ENCODE data around the gene CLEC16A.

CLEC16A gene

DNA sequence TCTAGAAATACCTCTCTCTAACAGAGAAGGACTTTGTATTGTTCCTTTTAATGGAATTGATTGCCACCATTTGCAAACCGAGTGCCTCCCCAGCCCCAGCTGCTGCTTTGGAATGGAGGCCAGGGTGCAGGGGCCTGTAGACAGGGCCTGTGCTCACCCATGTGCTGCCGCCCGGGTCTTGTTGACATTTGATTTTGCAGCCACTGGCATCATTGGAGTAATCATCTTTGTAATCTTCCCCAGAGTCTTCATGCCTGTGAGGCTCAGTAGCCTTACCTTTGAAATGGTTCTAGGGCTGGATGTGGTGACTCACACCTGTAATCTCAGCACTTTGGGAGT, 119.8 kb downstream of the CLEC16A start:
- DNase-seq: no peak

DNA sequence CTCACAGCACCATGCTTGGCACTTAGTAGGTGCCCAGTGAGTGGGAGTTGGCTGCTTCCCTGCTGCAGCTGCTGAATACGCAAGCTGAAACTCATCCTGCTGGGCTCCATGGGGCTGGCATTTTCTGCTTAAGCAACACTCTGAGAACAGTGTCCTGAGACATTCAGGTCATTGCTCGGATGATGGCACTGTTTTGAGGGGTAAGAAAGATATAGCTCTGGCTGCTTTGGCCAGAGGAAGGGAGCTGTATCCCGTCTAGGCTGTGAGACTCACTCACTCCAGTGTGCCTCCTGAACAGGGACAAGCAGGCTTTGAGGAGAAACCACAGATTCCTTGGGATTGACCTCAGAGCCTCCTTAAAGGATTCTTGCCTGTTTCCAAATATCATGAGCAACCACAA, 120.5 kb downstream of the CLEC16A start:
- no peak for DNase-seq

DNA sequence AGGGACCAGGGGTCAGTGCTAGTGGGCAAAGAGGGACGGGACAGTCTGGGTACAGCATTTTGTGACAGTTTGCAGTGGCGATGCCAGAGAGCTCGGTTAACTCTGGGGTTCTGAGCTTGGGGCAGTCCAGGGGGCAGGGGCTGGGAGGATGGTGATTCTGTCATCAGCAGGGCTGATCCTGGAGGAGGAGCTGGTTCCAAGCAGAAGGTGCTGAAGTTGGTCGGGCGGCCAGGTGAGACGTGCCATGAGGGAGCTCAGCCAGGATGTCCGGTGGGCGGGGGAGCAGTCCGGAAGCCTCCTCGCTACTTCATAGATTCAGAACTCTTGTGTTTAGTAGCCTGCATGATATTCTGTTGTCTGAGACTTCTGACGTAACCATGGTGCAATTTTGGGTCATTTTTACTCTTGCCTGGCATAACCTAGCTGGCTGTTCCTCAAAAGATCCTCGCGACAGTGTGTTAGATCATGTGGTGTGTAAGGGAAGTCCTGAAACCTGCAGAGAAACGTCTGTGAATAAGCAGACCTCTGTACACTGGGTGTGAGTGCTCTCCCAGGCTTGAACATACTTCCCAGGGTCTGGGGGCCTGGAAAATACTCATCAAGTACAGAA, 122.0 kb downstream of the CLEC16A start:
- no peak for DNase-seq

DNA sequence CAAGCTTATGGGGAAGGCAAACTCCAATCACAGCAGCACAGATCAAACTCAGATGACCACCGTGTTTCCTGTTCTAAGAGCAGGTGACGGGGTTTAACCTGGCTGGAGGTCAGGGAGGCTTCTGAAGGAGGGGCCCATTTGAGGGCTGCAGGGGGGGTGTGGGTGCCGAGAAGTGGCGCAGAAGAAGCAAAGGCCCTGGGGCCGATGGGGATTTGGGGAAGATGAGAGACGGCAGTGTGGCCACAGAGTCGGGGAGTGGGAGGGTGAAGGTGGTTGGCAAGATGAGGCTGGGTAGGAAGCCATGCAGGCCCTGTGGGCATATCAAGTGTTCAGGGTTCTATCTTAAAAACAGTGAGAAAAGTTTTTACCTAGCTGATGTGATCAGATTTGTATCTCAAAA, 122.9 kb downstream of the CLEC16A start:
- DNase-seq: no peak

DNA sequence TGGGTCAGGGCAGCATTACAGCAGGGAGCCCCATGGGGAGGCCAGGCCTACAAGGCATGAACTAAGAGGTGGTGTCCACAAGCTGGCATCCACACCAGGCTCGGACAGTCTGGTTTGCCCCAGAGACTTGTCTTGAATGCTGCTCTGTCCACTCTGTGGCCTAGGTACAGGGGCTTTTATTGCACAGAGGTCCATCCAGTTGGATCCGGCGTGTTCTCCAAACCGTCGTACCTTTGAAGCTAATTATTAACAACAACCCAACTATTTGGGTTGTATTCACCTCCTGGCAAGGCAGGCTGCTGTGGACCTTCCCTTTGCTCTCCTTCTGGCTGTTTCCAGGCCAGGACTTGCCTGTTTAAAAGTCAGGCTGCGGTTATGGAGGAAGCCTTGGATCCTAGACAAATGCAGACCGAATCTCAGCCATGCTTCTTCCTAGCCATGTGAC, 123.4 kb downstream of the CLEC16A start:
- DNase-seq: no peak

DNA sequence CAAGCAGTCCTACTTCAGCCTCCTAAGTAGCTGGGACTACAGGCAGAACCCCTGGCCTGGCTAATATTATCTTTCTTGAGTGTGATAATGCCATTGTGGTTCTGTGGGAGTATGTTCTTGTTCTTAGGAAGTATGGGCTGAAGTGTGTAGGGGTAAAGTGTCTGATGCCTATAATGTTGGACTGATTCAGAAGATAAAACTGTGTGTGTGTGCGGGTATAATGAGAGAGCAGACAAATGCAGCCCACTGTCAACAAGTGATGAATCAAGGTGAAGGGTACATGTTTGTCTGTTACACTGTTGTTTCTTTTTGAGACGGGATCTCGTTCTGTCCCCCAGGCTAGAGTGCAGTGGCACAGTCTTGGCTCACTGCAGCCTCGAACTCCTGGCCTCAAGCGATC, 127.5 kb downstream of the CLEC16A start:
- DNase-seq: no peak

DNA sequence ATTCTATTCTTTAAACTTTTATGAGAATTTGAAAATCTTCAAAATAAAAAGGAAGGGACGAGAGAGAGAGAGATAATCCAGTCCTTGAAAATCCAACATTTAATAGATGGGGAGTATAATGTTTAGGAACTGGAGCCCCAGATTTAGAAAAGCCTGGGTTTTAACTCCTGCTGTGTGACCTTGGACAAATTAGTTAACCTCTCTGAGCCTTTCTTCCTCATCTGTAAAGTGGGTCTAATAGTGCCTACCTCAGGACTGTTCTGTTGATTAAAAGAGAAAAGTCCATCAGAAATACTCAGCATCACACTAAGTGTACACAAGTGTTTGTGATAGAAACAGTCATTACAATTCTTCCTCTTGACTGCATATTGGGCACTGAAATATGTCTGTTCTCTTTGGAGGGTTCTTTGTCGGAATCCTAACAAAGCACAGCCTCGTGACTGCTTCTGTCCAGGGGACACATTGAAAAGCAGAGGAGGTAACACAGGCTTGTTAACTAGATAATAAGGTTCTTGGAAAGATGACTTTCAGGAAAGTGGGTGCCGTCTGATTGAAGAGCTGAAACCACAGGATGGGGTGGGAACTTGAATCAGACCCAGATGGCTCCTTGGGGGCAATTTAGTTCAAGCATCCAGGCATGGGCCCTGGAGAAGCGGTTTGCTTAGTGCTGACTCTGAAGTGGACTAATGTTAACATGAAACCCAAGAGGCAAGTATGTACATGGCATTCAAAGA, 128.2 kb downstream of the CLEC16A start:
- no peak for DNase-seq

DNA sequence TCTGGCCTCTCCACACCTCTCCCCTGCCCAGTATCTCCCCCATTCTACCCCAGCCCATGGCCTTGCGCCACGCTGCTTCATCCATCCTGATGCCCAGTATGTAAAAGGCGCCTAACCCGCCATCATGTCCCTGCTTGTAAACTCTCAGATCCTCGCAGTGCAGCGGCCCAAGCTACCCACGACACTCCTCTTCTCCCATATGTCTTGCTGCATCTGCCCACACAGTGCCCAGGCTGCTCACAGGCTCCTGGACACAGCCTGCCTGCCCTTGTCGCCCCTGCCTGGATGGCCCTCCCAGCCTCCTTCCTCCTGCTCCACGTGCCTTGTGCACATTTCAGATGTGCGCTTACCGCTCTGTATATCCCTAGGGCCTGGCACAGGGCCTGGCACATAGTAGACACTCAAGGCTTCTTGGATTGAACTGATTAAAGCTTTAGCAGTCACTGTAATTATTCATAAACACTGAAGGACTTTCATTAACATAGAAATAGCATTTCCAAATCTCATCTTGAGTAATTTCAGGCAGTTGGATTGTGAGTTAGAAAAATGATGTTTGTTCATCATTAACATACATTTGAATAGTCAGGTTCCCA, 129.1 kb downstream of the CLEC16A start:
- DNase-seq: no peak

DNA sequence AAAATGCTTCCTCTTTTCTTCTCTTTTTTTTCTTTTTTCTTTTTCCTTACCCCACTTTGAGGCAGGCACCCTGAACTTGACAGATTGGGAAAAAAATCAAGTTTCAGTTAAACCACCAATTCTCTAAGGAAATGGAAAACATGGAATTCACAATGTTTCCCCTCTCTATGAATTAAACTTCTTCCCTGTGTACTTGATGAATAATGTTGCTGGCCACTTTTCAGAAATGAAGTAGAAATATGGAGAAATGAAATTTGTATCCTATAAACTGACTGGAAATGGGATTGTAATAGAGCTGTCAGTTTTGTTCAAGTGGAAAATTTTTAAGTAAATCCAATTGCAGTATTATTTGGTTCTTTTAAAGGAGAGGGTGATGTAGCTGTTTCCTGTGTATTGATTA, 129.8 kb downstream of the CLEC16A start:
- no peak for DNase-seq

DNA sequence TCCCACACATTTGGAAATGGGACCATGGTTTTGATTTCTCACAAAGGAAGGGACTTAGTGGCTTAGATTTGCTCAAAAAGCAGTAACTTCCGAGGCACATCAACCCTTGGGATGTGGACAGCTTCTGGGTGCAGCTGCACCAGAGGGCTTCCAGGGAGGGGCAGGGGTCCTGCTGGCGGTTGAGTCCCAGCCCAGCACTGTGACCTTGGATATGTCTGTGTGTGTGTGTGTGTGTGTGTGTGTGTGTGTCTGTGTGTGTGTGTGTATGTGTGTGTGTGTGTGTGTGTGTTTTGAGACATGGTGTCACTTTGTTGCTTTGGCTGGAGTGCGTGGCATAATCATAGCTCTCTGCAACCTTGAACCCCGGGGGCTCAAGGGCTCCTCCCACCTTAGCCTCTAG, 130.8 kb downstream of the CLEC16A start:
- no peak for DNase-seq

DNA sequence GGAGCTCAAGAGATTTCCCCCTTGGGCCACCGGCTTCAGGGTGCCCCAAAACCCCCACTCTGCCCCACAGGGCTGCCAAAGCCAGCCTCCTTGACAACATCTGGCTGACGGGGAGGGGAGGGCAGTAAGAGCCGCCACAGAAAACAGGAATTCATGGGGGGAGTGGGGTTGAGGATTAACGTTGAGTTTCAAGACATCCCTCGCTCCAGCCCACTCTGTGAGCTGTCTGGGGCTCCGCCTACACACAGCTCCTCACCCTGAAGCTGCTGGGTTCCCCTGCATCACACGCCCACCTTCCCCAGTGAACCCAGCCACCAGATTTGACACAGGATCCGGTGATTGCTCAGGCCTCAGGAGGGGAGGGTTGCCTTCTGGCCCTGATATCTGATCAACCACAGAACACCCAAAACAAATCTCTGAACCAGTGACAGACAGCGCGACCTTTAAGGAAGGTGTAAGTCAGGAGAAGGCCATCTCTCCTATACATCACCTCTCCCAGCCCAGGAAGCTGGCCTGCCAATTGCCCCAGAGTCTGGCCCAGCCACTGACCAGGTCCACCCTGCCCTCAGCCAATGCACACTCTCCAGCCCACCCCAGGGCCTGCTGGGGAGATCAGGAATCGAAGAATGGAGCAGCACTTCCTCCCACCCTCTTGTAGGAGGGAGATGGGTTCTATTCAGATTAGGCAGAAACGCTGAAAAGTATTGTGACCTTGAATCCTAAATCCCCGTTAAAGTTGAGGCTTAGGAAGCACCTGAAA, 132.1 kb downstream of the CLEC16A start:
- no peak for DNase-seq

DNA sequence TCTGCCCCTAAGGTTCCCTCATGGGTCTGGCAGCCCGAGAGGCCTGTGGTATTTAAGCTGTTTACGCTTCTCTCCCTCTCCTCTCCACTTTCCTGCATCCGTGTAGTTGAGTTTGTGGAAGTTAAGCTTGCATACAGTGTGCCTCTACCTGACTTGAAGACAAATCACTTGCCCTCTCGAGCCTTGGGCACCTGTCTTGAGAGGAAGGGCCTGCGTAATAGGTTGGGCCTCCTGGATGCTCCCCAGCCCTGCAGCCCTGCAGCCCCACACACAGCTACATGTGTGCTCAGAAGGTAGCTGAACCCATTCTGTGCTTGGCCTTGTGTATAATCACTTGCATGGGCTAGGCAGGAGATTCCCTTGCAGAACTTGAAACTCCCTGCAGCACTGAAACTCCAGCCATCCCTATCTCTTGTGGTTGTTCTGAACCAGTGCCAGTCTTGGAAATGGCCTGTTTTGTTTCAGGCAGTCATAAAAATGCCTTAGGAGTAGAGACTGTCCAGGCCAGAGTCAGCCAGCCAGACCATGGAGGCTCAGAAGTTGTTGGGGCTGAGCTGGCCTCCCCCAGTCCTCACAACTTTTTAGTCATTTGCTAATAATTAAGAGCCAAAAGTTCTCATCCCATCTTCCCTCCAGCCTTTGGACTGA, 134.6 kb downstream of the CLEC16A start:
- peak; percentile 70 for DNase-seq

DNA sequence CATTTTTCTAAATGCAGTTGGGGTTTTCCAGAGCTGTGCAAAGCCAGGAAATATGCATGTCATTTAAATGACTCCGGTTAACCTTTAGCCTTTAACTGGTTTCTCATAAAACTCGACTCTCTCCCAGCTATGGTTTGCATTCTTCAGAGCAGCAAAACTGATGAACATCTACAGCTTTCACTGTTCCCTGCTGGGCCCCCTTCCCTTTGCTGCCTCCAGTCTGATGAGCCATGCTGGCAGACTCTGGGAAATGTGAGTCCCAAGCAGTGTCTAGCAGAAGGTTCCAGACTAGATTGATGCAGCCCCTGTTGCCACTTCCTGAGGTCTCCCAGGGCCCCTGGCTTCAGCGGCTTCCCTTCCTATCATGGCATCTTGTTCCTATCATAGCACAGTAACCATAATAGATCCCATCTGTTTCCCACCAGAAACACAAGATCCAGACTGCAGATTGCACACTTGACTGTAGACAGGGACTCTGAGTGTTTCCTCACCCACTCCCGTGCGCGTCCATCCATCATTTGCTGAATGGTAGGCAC, 135.4 kb downstream of the CLEC16A start:
- peak; percentile 91 for DNase-seq

DNA sequence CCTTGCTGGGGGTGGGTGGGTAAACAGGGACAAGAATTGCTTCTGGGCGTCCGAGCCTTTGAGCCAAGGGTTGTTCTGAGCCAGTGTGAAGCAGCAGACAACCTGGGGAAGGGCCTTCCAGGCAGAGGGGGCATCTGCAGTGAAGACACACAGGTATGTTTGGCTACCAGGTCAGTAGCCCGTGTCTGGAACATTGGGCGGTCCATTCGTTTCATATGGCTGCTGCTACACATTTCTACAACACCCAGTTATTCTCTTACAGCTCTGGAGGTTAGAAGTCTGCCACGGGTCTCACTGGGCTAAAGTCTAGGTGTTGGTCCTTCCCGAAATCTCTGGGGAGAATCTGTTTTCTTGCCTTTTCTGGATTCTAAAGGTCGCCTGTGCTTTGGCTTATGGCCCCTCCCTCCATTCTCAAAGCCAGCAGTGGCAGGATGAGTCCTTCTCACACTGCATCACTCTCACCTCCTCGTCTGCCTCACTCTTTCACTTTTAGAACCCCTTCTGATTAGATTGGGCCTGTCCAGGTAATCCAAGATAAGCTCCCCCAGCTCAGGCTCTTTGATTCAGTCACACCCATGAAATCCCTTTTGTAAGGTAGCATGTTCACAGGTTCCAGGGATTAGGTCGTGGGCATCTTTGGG, 136.1 kb downstream of the CLEC16A start:
- DNase-seq: no peak

DNA sequence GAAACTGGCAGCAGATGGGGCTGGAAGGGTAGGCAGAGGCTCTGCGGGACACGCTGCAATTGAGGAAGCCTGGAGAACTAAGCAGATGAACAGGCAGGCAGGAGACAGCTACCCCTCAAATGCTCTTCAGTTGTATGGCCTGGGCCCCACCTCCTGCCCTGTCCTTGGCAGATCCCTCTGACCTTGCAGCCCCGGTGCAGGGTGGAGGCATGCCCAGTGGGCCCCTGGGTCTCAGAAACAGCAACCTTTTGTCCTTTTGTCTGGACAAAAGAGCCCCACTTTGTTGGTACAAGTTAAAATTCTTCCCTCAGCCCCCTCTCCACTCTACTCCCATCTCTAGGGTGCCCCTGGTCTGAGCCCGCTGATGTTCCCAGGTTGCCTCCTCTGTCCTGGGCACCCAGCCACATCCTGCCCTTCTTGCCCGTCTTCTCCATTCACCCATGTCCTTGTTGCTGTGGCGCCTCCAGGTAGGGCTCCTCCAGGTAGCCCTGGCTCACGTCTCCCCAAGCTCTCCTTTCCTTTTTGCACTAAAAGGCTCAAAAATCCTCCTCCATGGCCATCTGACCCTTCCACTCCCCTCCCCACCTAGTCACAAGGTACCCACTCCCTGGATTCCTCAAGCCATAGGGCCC, 136.8 kb downstream of the CLEC16A start:
- no peak for DNase-seq

DNA sequence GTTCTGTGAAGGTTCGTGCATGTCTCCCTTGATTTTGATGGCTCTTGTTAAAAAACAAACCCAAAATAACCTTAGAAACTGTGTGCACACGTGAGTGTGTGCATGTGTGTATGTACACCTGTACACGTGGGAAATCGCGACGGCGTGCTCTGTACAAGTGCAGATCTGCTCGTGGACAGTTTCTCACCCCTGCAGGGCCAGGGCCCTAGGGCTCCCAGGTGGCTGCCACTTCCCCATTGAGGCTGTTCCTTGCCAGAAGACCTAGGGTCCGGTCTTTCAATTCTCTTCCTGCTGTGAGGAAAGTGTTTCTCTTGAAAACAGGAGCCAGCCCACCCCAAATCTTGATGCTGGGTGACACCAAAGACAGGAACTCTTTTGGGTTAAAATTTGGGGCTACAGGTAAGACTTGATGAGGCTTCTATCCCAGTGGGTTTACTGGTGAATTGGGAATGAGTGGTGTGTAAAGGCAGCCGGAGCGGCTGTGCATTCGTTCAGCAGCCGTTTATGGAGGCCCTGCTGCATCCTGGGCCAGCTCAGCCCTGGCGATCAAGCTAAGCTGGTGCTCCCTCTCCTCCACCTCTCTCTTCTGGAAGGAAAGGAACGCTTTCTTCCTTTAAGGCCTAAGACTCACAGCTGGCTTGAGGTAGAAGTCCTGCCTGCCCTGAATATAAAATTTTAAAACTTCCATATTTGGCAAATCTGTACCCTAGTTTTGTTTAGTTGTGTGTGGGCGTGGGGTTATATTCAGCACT, 137.9 kb downstream of the CLEC16A start:
- no peak for DNase-seq

DNA sequence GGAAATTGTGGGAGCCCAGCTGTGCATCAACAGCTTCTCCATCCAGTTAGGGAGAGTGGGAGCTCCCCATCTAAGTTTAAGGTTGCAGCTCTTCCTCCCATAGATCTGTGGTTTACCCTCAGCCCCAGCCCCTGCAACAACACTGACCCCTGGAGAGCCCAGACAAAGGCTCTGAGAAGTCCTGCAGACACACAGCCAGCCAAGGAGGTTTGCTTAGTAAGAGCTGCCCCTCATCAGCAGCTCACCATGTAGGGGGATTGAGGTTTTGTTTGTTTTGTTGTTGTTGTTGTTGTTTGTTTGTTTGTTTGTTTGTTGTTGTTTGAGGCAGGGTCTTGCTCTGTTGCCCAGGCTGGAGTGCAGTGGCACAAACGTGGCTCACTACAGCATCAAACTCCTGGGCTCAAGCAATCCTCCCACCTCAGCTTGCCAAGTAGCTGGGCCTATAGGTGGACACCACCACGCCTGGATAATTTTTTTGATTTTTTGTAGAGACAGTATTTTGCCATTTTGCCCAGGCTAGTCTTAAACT, 138.6 kb downstream of the CLEC16A start:
- DNase-seq: no peak

DNA sequence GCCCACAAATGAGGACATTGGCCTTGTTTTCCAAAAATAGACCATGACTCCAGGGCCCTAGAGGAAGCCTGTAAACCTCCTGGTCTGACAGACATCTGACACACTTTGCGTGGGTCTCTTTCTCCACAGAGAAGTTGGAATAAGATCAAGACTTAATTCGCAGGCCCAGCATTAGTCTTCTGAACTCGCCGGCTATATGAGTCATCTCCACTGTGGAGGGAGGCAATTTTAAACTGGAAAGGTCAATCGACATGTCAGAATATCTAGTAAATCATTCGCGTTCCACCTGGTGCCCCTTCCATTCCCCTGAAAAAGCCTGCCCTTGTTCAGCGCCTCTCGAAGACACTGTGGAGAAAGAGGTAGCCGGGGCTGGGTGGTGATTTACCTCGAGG, 140.1 kb downstream of the CLEC16A start:
- peak; percentile 47 for DNase-seq

DNA sequence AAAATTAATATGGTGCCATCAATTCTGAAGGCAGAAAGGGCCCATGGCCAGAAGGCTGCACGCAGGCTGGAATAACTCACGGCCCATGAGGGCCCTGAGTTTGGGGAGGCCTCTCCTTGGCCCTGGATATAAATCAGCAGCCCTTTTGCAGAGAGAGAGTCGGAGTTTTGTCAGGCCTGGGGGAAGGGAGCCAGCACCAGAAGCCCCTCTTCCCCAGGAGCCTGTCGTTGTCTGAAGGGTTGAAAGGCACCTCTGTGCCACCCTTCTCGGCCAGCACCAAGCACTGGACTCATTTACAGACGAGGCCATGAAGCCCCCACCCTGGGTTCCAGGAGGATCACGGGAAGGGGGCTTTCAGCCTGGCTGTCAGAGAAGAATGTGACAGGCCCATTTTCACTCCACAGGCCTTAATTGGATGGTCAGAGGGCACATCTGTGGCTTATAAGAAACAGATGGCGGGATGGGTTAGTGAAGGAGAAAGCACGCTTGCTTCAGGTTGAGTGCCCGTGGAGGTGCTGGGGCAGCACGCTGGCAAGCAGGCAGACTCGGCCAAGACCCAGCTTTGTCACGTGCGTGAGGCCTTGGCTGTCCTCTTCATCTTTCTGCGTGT, 140.6 kb downstream of the CLEC16A start:
- no peak for DNase-seq

DNA sequence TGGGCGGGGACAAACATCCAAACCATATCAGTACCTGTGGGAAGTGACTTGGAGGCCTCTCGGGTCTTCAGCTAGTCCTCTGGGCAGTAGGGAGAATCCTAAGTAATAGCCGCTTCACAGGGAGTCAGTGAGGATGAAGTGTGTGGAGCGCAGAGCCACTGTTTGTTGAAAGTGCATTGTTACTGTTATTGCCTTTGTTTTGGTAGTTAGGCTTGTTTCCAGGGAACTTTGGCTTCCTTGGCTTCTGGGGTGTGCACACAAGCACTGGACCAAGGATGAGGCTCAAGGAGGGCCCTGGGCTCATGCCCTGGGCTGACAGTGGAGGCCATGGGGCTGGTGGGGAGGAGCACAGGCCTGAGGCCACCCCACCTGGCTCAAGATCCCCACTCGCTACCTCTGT, 141.6 kb downstream of the CLEC16A start:
- no peak for DNase-seq

Data from fibroblast of skin of back (primary cell).